IMR-90 (cell line): ENCODE measurements around the gene SEMA4D. TPM values are rescaled to one million over a fixed set of nuclear protein-coding genes. Genes with fewer than 3 reads are reported as not detected.

Experiments
- ATAC-seq: fragments of 200-7000 bp; cut with Tn5 transposase; 2 replicates; pipeline ENCODE4 v1.9.1; 2020; ENCODE audit warnings: low read depth, mild to moderate bottlenecking, moderate library complexity
- BruUV-seq: library from RNA; stranded (reverse); fragments of 400-500 nt; replicated peaks from 2 replicates; lab custom pipeline; 2021; lab: Mats Ljungman, UMichigan
- CTCF ChIA-PET: fragments of 300-600 bp; formaldehyde crosslinking; extraction: SDS; loops from one replicate; lab custom pipeline; 2021; ENCODE audit warnings: antibody characterized with exemption; lab: Yijun Ruan, JAX
- POLR2A ChIA-PET: fragments of 300-600 bp; sonication (Branson Sonifier 250); formaldehyde crosslinking; loops from one replicate; lab custom pipeline; 2022; ENCODE audit warnings: antibody characterized with exemption; ENCODE audit not compliant: unreplicated experiment; lab: Charles Lee
- DNase-seq: peaks from one replicate; pipeline ENCODE4 v3.0.0; 2013
- H2AFZ ChIP-seq: replicated peaks from 2 replicates; pipeline ENCODE3; 2013; ENCODE audit warnings: low read length, mild to moderate bottlenecking; ENCODE audit not compliant: poor library complexity
- H2AK5ac ChIP-seq: 2 replicates; pipeline ENCODE4 v1.6.1; 2013; ENCODE audit warnings: low read depth, low read length, inconsistent platforms
- H2AK9ac ChIP-seq: replicated peaks from 2 replicates; pipeline ENCODE3; 2013; ENCODE audit warnings: mild to moderate bottlenecking, low read depth, low read length, moderate library complexity; ENCODE audit not compliant: poor library complexity
- H2BK120ac ChIP-seq: 2 replicates; pipeline ENCODE4 v1.6.1; 2013; ENCODE audit warnings: low read depth, low read length, inconsistent platforms
- H2BK15ac ChIP-seq: 3 replicates; pipeline ENCODE4 v1.6.1; 2013; ENCODE audit warnings: low read depth, low read length, inconsistent platforms
- H2BK20ac ChIP-seq: 2 replicates; pipeline ENCODE4 v1.6.1; 2013; ENCODE audit warnings: low read depth, mild to moderate bottlenecking, inconsistent platforms, low read length, moderate library complexity
- H2BK5ac ChIP-seq: 2 replicates; pipeline ENCODE4 v1.6.1; 2013; ENCODE audit warnings: mild to moderate bottlenecking, low read depth, low read length, inconsistent platforms; ENCODE audit not compliant: poor library complexity, severe bottlenecking
- H3K14ac ChIP-seq: replicated peaks from 2 replicates; pipeline ENCODE4 v1.6.1; 2013; ENCODE audit warnings: low read depth, low read length, inconsistent platforms
- H3K18ac ChIP-seq: 2 replicates; pipeline ENCODE4 v1.6.1; 2013; ENCODE audit warnings: low read depth, low read length, control low read depth
- H3K23ac ChIP-seq: 2 replicates; pipeline ENCODE4 v1.6.1; 2013; ENCODE audit warnings: low read depth, low read length, inconsistent platforms
- H3K27ac ChIP-seq: 2 replicates; pipeline ENCODE4 v1.5.1; 2013; ENCODE audit warnings: mild to moderate bottlenecking, control low read depth, low read length; ENCODE audit not compliant: insufficient read depth
- H3K27me3 ChIP-seq: 2 replicates; pipeline ENCODE4 v1.6.1; 2013; ENCODE audit warnings: low read length; ENCODE audit not compliant: control insufficient read depth, insufficient read depth
- H3K36me3 ChIP-seq: 2 replicates; pipeline ENCODE4 v1.6.1; 2013; ENCODE audit warnings: low read length, mixed read lengths; ENCODE audit not compliant: control insufficient read depth, insufficient read depth
- H3K4ac ChIP-seq: 2 replicates; pipeline ENCODE4 v1.6.1; 2013; ENCODE audit warnings: low read depth, low read length, inconsistent platforms
- H3K4me1 ChIP-seq: 2 replicates; pipeline ENCODE4 v1.6.1; 2013; ENCODE audit warnings: low read length, mixed read lengths; ENCODE audit not compliant: control insufficient read depth, insufficient read depth
- H3K4me2 ChIP-seq: 2 replicates; pipeline ENCODE4 v1.6.1; 2013; ENCODE audit warnings: low read depth, mild to moderate bottlenecking, control low read depth, low read length, moderate library complexity
- H3K4me3 ChIP-seq: 2 replicates; pipeline ENCODE4 v1.5.1; 2013; ENCODE audit warnings: low read depth, mild to moderate bottlenecking, control low read depth, low read length, moderate library complexity; ENCODE audit not compliant: insufficient read depth
- H3K56ac ChIP-seq: 2 replicates; pipeline ENCODE4 v1.6.1; 2013; ENCODE audit warnings: low read length, inconsistent platforms; ENCODE audit not compliant: insufficient read depth; ENCODE audit errors: extremely low read depth
- H3K79me1 ChIP-seq, 2 experiments: 2 replicates each; pipeline ENCODE4 v1.6.1; 2013; ENCODE audit warnings: low read length in 2 of 2, inconsistent platforms in 1 of 2, low read depth in 1 of 2
- H3K9ac ChIP-seq: 2 replicates; pipeline ENCODE4 v1.6.1; 2013; ENCODE audit warnings: low read depth, low read length, control low read depth
- H3K9me1 ChIP-seq: 2 replicates; pipeline ENCODE4 v1.6.1; 2013; ENCODE audit warnings: low read length, inconsistent platforms; ENCODE audit not compliant: insufficient read depth
- H3K9me3 ChIP-seq: 2 replicates; pipeline ENCODE4 v1.6.1; 2013; ENCODE audit warnings: low read length; ENCODE audit not compliant: control insufficient read depth, insufficient read depth
- H4K20me1 ChIP-seq: 2 replicates; pipeline ENCODE4 v1.6.1; 2013; ENCODE audit warnings: low read length, inconsistent platforms; ENCODE audit not compliant: insufficient read depth
- H4K5ac ChIP-seq: 2 replicates; pipeline ENCODE4 v1.6.1; 2013; ENCODE audit warnings: mild to moderate bottlenecking, low read depth, low read length, control low read depth
- H4K8ac ChIP-seq, 2 experiments: 2 replicates each; pipeline ENCODE4 v1.6.1; 2013; ENCODE audit warnings: low read depth in 2 of 2, low read length in 2 of 2, control low read depth in 1 of 2, inconsistent platforms in 1 of 2
- H4K91ac ChIP-seq: 2 replicates; pipeline ENCODE4 v1.6.1; 2013; ENCODE audit warnings: low read depth, low read length, inconsistent platforms; ENCODE audit not compliant: insufficient read depth
- BHLHE40 ChIP-seq: fragments of 150-350 bp; IDR thresholded peaks from 2 replicates; pipeline ENCODE4 v1.6.1; 2016; ENCODE audit warnings: mild to moderate bottlenecking, low read depth, low read length
- CEBPB ChIP-seq: IDR thresholded peaks from 2 replicates; pipeline ENCODE4 v1.6.1; 2012; ENCODE audit warnings: low read depth, low read length, improper control_type of control experiment
- CHD1 ChIP-seq: IDR thresholded peaks from 2 replicates; pipeline ENCODE4 v1.6.1; 2012; ENCODE audit warnings: low read depth, low read length, improper control_type of control experiment
- CTCF ChIP-seq: conservative IDR thresholded peaks from 2 replicates; pipeline ENCODE4 v1.5.1; 2012; ENCODE audit warnings: mild to moderate bottlenecking, low read depth, low read length, improper control_type of control experiment
- MAFK ChIP-seq: IDR thresholded peaks from 2 replicates; pipeline ENCODE4 v1.6.1; 2012; ENCODE audit warnings: low read depth, low read length, improper control_type of control experiment
- NFE2L2 ChIP-seq: fragments of 150-350 bp; IDR thresholded peaks from 2 replicates; pipeline ENCODE4 v1.6.1; 2016; ENCODE audit warnings: low read depth, mild to moderate bottlenecking, low read length
- POLR2A ChIP-seq: IDR thresholded peaks from 2 replicates; pipeline ENCODE4 v1.6.1; 2012; ENCODE audit warnings: mild to moderate bottlenecking, low read depth, low read length
- RAD21 ChIP-seq: IDR thresholded peaks from 2 replicates; pipeline ENCODE4 v1.6.1; 2012; ENCODE audit warnings: low read length, improper control_type of control experiment
- RFX5 ChIP-seq: IDR thresholded peaks from 2 replicates; pipeline ENCODE4 v1.8.0; 2012; ENCODE audit warnings: low read depth, mild to moderate bottlenecking, low read length, moderate library complexity
- SMC3 ChIP-seq: fragments of 150-350 bp; IDR thresholded peaks from 2 replicates; pipeline ENCODE4 v1.6.1; 2016; ENCODE audit warnings: low read depth, mild to moderate bottlenecking, antibody characterized with exemption, low read length, moderate library complexity
- WGBS, 2 experiments: methylation state at CpG; one replicate each; pipeline versions ENCODE4 v1.1.5 to v1.1.7; 2013; ENCODE audit warnings: missing lambda C conversion rate in 2 of 2; ENCODE audit not compliant: insufficient read length in 1 of 2; ENCODE audit errors: extremely low coverage in 2 of 2; 5-methylcytosine and 5-hydroxymethylcytosine counted together
- dilution Hi-C: fragments of 300-500 bp; cut with HindIII; formaldehyde crosslinking; loops from one replicate; pipeline ENCODE4 v1.14.3; 2018; ENCODE audit warnings: low sequenced_read_pairs; ENCODE audit not compliant: unreplicated experiment
- in situ Hi-C: fragments of 300-500 bp; cut with MboI; formaldehyde crosslinking; loops from 3 replicates; pipeline ENCODE4 v1.14.3; 2019; ENCODE audit warnings: low sequenced_read_pairs, inconsistent platforms, mixed read lengths
- intact Hi-C: fragments of 100-400 bp; cut with micrococcal nuclease; formaldehyde crosslinking; loops from 2 replicates; pipeline ENCODE4 v1.10.0; 2022
- polyA plus RNA-seq, 3 experiments: library from polyadenylated mRNA; depleted of rRNA; stranded (reverse); fragments of >200 nt; gene quantifications; 2 replicates each; pipeline ENCODE4 v1.2.3, GENCODE V29; 2012; ENCODE audit warnings: low replicate concordance in 1 of 3
- total RNA-seq: library from RNA; depleted of rRNA; stranded (reverse); fragments of >200 nt; gene quantifications from 2 replicates; pipeline ENCODE4 v1.2.3, GENCODE V29; 2012
- TF ChIP-seq, protein P1 (sequence below): fragments of 150-350 bp; IDR thresholded peaks from 2 replicates; pipeline ENCODE4 v1.6.1; 2016; ENCODE audit warnings: low read depth, mild to moderate bottlenecking, low read length, moderate library complexity, borderline replicate concordance

Gene SEMA4D
- total and polyA plus RNA-seq, 2 of the 4 experiments (the other 2 are of a cell fraction), result 0.90 to 1.5 TPM

- Histone ChIP-seq H3K4me2 (no peak overlapping the region), H3K9me3 (no peaks in the 10 kb centered on the region), H3K23ac (no peak overlapping the region), H3K27ac (no peak overlapping the region), H2AK9ac (no peak overlapping the region), H2BK15ac (no peak overlapping the region), H2BK120ac (no peak overlapping the region), H3K4ac (no peak overlapping the region), H4K91ac (no peak overlapping the region), H4K5ac (no peak overlapping the region), H4K8ac (no peak overlapping the region), H3K27me3 (no peaks in the 10 kb centered on the region), H3K4me1 (peaks cover 3% of the 10 kb centered on the region), H2AFZ (peak overlapping the region; percentile 14), H3K4me3 (no peak overlapping the region), H3K9me1 (peaks cover 6% of the 10 kb centered on the region), H2AK5ac (no peak overlapping the region), H3K14ac (no peak overlapping the region), H3K9ac (no peak overlapping the region), H4K20me1 (no peaks in the 10 kb centered on the region), H3K36me3 (no peaks in the 10 kb centered on the region), H3K18ac (no peak overlapping the region), H2BK20ac (no peak overlapping the region), H3K79me1 (no peaks in the 10 kb centered on the region), H3K56ac (no peak overlapping the region), H2BK5ac (no peak overlapping the region)
- in situ Hi-C loops (no loop called here), intact Hi-C loops (no loop called here), dilution Hi-C loops (no loop called here)
- TF ChIP-seq RFX5 (no peak), RAD21 (no peak), CTCF (no peak), BHLHE40 (no peak), SMC3 (no peak), CEBPB (no peak), NFE2L2 (no peak), POLR2A (no peak), CHD1 (no peak), MAFK (no peak)
- TF ChIP-seq, protein P1, sequence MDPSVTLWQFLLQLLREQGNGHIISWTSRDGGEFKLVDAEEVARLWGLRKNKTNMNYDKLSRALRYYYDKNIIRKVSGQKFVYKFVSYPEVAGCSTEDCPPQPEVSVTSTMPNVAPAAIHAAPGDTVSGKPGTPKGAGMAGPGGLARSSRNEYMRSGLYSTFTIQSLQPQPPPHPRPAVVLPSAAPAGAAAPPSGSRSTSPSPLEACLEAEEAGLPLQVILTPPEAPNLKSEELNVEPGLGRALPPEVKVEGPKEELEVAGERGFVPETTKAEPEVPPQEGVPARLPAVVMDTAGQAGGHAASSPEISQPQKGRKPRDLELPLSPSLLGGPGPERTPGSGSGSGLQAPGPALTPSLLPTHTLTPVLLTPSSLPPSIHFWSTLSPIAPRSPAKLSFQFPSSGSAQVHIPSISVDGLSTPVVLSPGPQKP, result no peak
- BruUV-seq, result no TSS peak
- ChIA-PET POLR2A (no interaction called here), CTCF (no interaction called here)
- no peak for DNase-seq
- 82% methylated on average over 6 of the region's 13 CpGs; no CpG with 5 or more reads in 1 of the 2 experiments for WGBS, 2 experiments
- no peak for ATAC-seq
Observed at GRCh38 chr9:89432986-89433530, 64.9 kb downstream of the SEMA4D start.
